HepG2 (cell line): ENCODE results near the gene GPR42. TPM values are rescaled to one million over a fixed set of nuclear protein-coding genes. Genes with fewer than 3 reads are reported as not detected.

ENCODE experiments used
- ATAC-seq: fragments of 200-7000 bp; cut with Tn5 transposase; 3 replicates; pipeline ENCODE4 v1.9.1; 2020; ENCODE audit warnings: mild to moderate bottlenecking, moderate library complexity
- BruUV-seq: library from RNA; stranded (reverse); fragments of 400-500 nt; replicated peaks from 2 replicates; lab custom pipeline; 2021; lab: Mats Ljungman, UMichigan
- CTCF ChIA-PET: fragments of 300-600 bp; formaldehyde crosslinking; extraction: SDS; loops from one replicate; lab custom pipeline; 2021; ENCODE audit warnings: low total read pairs, inconsistent platforms, low intra/inter-chr PET ratio; lab: Yijun Ruan, JAX
- POLR2A ChIA-PET: fragments of 350-600 bp; sonication (Branson Sonifier 250); formaldehyde crosslinking; loops from one replicate; lab custom pipeline; 2020; ENCODE audit warnings: antibody characterized with exemption, inconsistent platforms; lab: Yijun Ruan, JAX
- DNase-seq: peaks from one replicate; pipeline ENCODE4 v3.0.0-alpha.2; 2015; ENCODE audit warnings: low spot score
- FAIRE-seq: peaks from 3 replicates; lab custom pipeline; 2011; peaks lifted over from hg19 to GRCh38; lab: Jason Lieb, UNC
- H2AFZ ChIP-seq: one replicate; pipeline ENCODE4 v1.6.1; 2011; ENCODE audit warnings: low read length, inconsistent platforms
- H3K27ac ChIP-seq: fragments of 300-600 bp; 3 replicates; pipeline ENCODE4 v1.8.0; 2011; ENCODE audit warnings: mixed run types, mild to moderate bottlenecking, mixed read lengths, low read length, inconsistent platforms; ENCODE audit not compliant: insufficient read depth; ENCODE audit errors: extremely low read length
- H3K27me3 ChIP-seq, 2 experiments: fragments of 200-600 bp in 1 of 2; 2 replicates in 1 of 2; 3 replicates in 1 of 2; pipeline versions ENCODE4 v1.6.0 to v1.8.0; 2011; ENCODE audit warnings: low read length in 2 of 2, mild to moderate bottlenecking in 2 of 2, moderate library complexity in 2 of 2, inconsistent platforms in 1 of 2; ENCODE audit not compliant: insufficient read depth in 2 of 2, control insufficient read depth in 1 of 2
- H3K36me3 ChIP-seq, 2 experiments: fragments of 200-600 bp in 1 of 2; replicated peaks in 1 of 2; 2 replicates in 1 of 2; 3 replicates in 1 of 2; pipeline versions ENCODE4 v1.5.1 to v1.8.0; 2011; ENCODE audit warnings: low read length in 2 of 2, inconsistent platforms in 1 of 2; ENCODE audit not compliant: insufficient read depth in 2 of 2, control insufficient read depth in 1 of 2
- H3K4me1 ChIP-seq: 2 replicates; pipeline ENCODE4 v1.5.1; 2012; ENCODE audit warnings: low read length, inconsistent platforms; ENCODE audit not compliant: insufficient read depth
- H3K4me2 ChIP-seq: 2 replicates; pipeline ENCODE4 v1.6.0; 2011; ENCODE audit warnings: low read depth, low read length, inconsistent platforms
- H3K4me3 ChIP-seq, 3 experiments: fragments of 200-600 bp in 1 of 3; sonication (generic), shearing (Covaris generic) in 1 of 3; replicated peaks in 1 of 3; 2 replicates each; pipeline ENCODE4 v1.5.1; 2011 to 2016; ENCODE audit warnings: low read length in 3 of 3, inconsistent platforms in 2 of 3, low read depth in 2 of 3, mild to moderate bottlenecking in 2 of 3, control low read depth in 1 of 3, mixed read lengths in 1 of 3; ENCODE audit not compliant: insufficient read depth in 1 of 3
- H3K79me2 ChIP-seq: one replicate; pipeline ENCODE4 v1.6.1; 2011; ENCODE audit warnings: low read length, inconsistent platforms; ENCODE audit not compliant: insufficient read depth
- H3K9ac ChIP-seq: 2 replicates; pipeline ENCODE4 v1.6.0; 2011; ENCODE audit warnings: mild to moderate bottlenecking, low read depth, low read length, inconsistent platforms; ENCODE audit not compliant: insufficient read depth
- H3K9me3 ChIP-seq: 2 replicates; pipeline ENCODE4 v1.5.1; 2012; ENCODE audit warnings: mild to moderate bottlenecking, low read length
- H4K20me1 ChIP-seq: 2 replicates; pipeline ENCODE4 v1.6.0; 2011; ENCODE audit warnings: inconsistent platforms, mild to moderate bottlenecking, low read length, moderate library complexity; ENCODE audit not compliant: insufficient read depth
- WGBS: methylation state at CpG from one replicate; pipeline ENCODE4 v1.1.6; 2017; ENCODE audit warnings: low lambda C conversion rate; 5-methylcytosine and 5-hydroxymethylcytosine counted together
- in situ Hi-C: cut with HindIII; loops from 2 replicates; pipeline ENCODE4 v1.10.0; 2017; ENCODE audit warnings: low pct_unique_long_range_greater_than_20kb; ENCODE audit not compliant: extremely low pct_ligation_motif_present
- intact Hi-C: fragments of 100-400 bp; cut with micrococcal nuclease; formaldehyde crosslinking; loops from one replicate; pipeline ENCODE4 v1.10.0; 2022; ENCODE audit not compliant: unreplicated experiment
- polyA plus RNA-seq, 8 experiments: library from polyadenylated mRNA; depleted of rRNA in 3 of 8; stranded (reverse) in 7 of 8; unstranded in 1 of 8; fragments of >200 nt; fragmentation: Illumina TruSeq in 4 of 8; extraction: Trizol in 4 of 8; gene quantifications; 2 replicates each; pipeline versions ENCODE4 v1.2.1 to v1.2.3, GENCODE V29; 2011 to 2016; ENCODE audit warnings: low read depth in 4 of 8, missing spikeins in 1 of 8, mixed read lengths in 1 of 8; ENCODE audit not compliant: insufficient read depth in 1 of 8
- total RNA-seq, 5 experiments: library from RNA; depleted of rRNA; stranded (reverse); fragments of >200 nt; fragmentation: Illumina TruSeq; extraction: Trizol; gene quantifications; 2 replicates each; pipeline ENCODE4 v1.2.3, GENCODE V29; 2016; ENCODE audit warnings: low read depth in 1 of 5
- TF ChIP-seq, protein P1 (sequence below): sonication (generic); formaldehyde crosslinking; IDR thresholded peaks from 2 replicates; pipeline ENCODE4 v1.5.1; 2020; ENCODE audit warnings: missing genetic modification reagents, mild to moderate bottlenecking, borderline replicate concordance
- TF ChIP-seq, protein P2 (sequence below): sonication (generic); formaldehyde crosslinking; IDR thresholded peaks from 2 replicates; pipeline ENCODE4 v1.5.1; 2020; ENCODE audit warnings: mild to moderate bottlenecking, missing genetic modification reagents, moderate library complexity

GPR42 gene
- total and polyA plus RNA-seq, 2 of the 13 experiments (the other 11 are each of a cell fraction or from before 2014, with no cell fraction given) = not detected

DNA sequence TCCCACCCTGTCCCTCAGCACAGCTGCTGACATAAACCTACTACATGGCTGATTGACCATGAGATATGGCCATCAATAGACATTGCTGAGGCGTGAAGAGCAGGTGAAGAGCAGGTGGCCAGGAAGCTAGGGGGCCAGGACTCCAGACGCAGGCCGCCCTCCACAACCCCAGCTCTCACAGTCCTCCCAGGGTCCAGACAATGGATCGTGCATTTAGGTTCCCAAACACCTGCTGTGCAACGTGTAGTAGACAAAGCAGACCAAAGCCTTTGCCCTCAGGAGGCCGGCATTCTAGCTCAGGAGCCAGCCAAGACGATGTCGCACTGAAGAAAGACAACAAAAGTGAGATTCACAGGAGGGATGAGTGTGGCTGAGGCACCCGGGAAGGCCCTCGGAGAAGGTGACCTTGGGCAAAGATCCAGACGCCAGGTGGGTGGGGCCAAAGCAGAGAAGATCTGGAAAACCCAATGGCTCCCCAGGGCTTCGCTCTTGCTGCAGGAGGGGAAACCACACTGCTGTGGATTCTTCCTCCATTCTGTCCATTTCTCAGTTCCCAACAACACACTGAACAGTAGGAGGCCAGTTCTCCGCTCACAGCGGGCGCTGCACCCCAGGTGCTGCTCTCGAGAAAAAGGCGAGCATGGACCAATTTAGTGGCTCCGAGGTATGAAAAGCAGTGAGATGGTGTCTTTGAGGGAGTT, 21.8 kb upstream of the GPR42 start:
- Histone ChIP-seq H3K36me3 (no peaks in the 10 kb centered on the region), H4K20me1 (no peaks in the 10 kb centered on the region), H3K79me2 (no peaks in the 10 kb centered on the region), H3K27me3 (0 out of 5 replicates have a peak, but pooled peaks cover 0 to 1% of the 10 kb centered on the region in 2 experiments), H3K9me3 (no peaks in the 10 kb centered on the region), H3K4me2 (no peak overlapping the region), H3K4me1 (peaks cover 53% of the 10 kb centered on the region), H2AFZ (no peak overlapping the region), H3K9ac (no peak overlapping the region), H3K27ac (no peak overlapping the region), H3K4me3 (no peak overlapping the region)
- in situ Hi-C loops (no loop called here), intact Hi-C loops (no loop called here)
- TF ChIP-seq, protein P1, sequence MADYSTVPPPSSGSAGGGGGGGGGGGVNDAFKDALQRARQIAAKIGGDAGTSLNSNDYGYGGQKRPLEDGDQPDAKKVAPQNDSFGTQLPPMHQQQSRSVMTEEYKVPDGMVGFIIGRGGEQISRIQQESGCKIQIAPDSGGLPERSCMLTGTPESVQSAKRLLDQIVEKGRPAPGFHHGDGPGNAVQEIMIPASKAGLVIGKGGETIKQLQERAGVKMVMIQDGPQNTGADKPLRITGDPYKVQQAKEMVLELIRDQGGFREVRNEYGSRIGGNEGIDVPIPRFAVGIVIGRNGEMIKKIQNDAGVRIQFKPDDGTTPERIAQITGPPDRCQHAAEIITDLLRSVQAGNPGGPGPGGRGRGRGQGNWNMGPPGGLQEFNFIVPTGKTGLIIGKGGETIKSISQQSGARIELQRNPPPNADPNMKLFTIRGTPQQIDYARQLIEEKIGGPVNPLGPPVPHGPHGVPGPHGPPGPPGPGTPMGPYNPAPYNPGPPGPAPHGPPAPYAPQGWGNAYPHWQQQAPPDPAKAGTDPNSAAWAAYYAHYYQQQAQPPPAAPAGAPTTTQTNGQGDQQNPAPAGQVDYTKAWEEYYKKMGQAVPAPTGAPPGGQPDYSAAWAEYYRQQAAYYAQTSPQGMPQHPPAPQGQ (CRISPR knock-in tag) = no peak
- TF ChIP-seq, protein P2, sequence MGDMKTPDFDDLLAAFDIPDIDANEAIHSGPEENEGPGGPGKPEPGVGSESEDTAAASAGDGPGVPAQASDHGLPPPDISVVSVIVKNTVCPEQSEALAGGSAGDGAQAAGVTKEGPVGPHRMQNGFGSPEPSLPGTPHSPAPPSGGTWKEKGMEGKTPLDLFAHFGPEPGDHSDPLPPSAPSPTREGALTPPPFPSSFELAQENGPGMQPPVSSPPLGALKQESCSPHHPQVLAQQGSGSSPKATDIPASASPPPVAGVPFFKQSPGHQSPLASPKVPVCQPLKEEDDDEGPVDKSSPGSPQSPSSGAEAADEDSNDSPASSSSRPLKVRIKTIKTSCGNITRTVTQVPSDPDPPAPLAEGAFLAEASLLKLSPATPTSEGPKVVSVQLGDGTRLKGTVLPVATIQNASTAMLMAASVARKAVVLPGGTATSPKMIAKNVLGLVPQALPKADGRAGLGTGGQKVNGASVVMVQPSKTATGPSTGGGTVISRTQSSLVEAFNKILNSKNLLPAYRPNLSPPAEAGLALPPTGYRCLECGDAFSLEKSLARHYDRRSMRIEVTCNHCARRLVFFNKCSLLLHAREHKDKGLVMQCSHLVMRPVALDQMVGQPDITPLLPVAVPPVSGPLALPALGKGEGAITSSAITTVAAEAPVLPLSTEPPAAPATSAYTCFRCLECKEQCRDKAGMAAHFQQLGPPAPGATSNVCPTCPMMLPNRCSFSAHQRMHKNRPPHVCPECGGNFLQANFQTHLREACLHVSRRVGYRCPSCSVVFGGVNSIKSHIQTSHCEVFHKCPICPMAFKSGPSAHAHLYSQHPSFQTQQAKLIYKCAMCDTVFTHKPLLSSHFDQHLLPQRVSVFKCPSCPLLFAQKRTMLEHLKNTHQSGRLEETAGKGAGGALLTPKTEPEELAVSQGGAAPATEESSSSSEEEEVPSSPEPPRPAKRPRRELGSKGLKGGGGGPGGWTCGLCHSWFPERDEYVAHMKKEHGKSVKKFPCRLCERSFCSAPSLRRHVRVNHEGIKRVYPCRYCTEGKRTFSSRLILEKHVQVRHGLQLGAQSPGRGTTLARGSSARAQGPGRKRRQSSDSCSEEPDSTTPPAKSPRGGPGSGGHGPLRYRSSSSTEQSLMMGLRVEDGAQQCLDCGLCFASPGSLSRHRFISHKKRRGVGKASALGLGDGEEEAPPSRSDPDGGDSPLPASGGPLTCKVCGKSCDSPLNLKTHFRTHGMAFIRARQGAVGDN (CRISPR knock-in tag) = peak; percentile 25
- BruUV-seq = no TSS peak
- CTCF ChIA-PET = no interaction called here
- DNase-seq (no peak), FAIRE-seq (no peak), ATAC-seq (no peak)
- POLR2A ChIA-PET = no interaction called here
- 61% methylated on average over 18 of the region's 18 CpGs for WGBS
